Activated T-helper 1 cell treated with Interleukin-2 at 50 U/mL for 16 hours (primary cell): ENCODE data around the gene SCO1.
"Not testable (repeated sequence)": the region's sequence is repeated elsewhere in the genome, so short reads cannot be mapped to it uniquely, and the experiment has no call there.

Experiments used
- DNase-seq: peaks from one replicate; pipeline ENCODE4 v3.0.0-alpha.2; 2020; ENCODE audit warnings: low read depth

The SCO1 gene

GRCh38 chr17:10697092-10698081 lies at the start of gene SCO1, which contains the start of gene ADPRM:
SCO1 (minus strand) TSS chr17:10697533; CDS start chr17:10697507, 26 bp downstream.
ADPRM (plus strand) TSS chr17:10697594; CDS start chr17:10704927, 7,333 bp downstream.
- DNase-seq: peak; percentile 85

GRCh38 chr17:10745231-10745630 lies 47.9 kb upstream of the SCO1 start:
- no peak for DNase-seq

GRCh38 chr17:10744501-10745000 lies 47.2 kb upstream of the SCO1 start:
- no peak for DNase-seq

GRCh38 chr17:10743316-10744009 lies 46.1 kb upstream of the SCO1 start:
- DNase-seq: no peak

GRCh38 chr17:10742431-10742830 lies 45.1 kb upstream of the SCO1 start:
- DNase-seq: no peak

GRCh38 chr17:10741416-10742135 lies 44.2 kb upstream of the SCO1 start:
- no peak for DNase-seq

- no peak for DNase-seq
Observed at GRCh38 chr17:10739386-10739785, 42.1 kb upstream of the SCO1 start.

- DNase-seq: no peak
Observed at GRCh38 chr17:10738521-10739258, 41.4 kb upstream of the SCO1 start.

GRCh38 chr17:10737736-10738135 lies 40.4 kb upstream of the SCO1 start:
- DNase-seq: no peak

- DNase-seq: no peak
Observed at GRCh38 chr17:10737168-10737622, 39.9 kb upstream of the SCO1 start.

- DNase-seq: no peak
Observed at GRCh38 chr17:10735821-10736220, 38.5 kb upstream of the SCO1 start.

- DNase-seq: no peak
Observed at GRCh38 chr17:10735251-10735650, 37.9 kb upstream of the SCO1 start.

- DNase-seq: no peak
Observed at GRCh38 chr17:10733666-10734065, 36.3 kb upstream of the SCO1 start.

GRCh38 chr17:10732121-10732520 lies 34.8 kb upstream of the SCO1 start:
- DNase-seq: not testable (repeated sequence)

- DNase-seq: no peak
Observed at GRCh38 chr17:10731408-10731879, 34.1 kb upstream of the SCO1 start.

- DNase-seq: not testable (repeated sequence)
Observed at GRCh38 chr17:10730247-10730646, 32.9 kb upstream of the SCO1 start.

- DNase-seq: peak; percentile 4
Observed at GRCh38 chr17:10729334-10730193, 32.2 kb upstream of the SCO1 start, which contains the start of gene TMEM220. TMEM220 (minus strand) TSS chr17:10730023; CDS start chr17:10729851, 172 bp downstream.

- DNase-seq: no peak
Observed at GRCh38 chr17:10728331-10728892, 31.1 kb upstream of the SCO1 start.

GRCh38 chr17:10727192-10727591 lies 29.9 kb upstream of the SCO1 start:
- no peak for DNase-seq

- DNase-seq: no peak
Observed at GRCh38 chr17:10726196-10726595, 28.9 kb upstream of the SCO1 start.
